Activated CD8-positive, alpha-beta memory T cell treated with anti-CD3 and anti-CD28 coated beads, Interleukin-2, amount 50 U/mL, for 1 hour (primary cell): Measurements from ENCODE around the gene SLC25A29.

Source experiments
- DNase-seq: peaks from one replicate; pipeline ENCODE4 v3.0.0-alpha.2; 2020; ENCODE audit errors: extremely low read depth

SLC25A29 gene

DNA sequence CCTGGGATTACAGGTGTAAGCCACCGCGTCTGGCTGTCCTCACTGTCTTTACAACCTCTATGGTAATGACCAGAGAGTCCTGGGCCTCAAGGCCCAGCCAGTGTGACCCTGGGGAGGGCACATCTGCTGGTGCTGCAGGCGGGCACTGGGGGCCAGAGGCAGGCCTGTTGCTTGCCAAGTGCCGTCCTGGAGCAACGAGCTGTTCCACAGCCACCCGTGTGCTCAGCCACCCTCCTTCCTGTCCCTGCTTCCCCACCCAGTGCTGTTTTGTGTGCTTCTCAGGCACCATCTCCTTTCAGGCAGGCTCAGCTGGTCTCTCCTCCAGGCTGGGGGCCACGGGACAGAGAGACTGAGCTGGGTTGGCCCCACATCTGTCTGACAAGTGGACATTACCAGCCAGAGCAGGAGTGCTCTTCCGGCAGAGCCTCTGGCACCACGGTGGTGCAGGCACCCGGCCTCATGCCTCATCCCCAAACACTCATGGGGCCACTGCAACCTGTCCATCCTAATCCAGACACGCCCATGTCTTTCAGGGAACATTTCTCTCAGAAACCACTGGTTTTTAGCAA is 25.9 kb upstream of the SLC25A29 start:
- no peak for DNase-seq

DNA sequence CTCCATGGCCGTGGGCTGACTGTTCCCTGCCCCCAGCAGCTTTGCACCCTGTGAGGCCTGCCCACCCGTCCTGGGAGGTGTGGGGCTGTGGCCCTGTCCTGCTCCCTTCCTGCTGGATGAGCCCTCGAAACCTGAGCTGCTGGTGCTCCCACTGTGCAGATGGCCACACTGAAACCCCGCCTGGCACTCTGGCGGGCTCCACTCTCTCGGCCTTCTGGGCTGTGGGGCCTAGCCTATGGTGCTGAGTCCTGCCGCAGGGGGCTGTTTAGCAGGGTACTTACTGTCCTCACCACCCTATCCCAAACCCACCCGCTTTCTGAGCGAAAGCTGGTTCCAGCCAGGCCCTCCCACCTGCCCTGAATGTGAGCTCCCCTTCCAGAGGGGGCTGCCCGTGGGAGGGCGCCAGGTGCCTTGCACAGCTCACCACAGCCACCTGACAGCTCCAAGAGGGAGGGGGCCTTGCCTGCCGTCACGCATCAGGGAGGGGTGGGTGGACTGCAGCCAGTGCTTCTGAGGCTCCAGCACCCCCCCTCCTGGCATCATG is 24.2 kb upstream of the SLC25A29 start:
- DNase-seq: no peak

DNA sequence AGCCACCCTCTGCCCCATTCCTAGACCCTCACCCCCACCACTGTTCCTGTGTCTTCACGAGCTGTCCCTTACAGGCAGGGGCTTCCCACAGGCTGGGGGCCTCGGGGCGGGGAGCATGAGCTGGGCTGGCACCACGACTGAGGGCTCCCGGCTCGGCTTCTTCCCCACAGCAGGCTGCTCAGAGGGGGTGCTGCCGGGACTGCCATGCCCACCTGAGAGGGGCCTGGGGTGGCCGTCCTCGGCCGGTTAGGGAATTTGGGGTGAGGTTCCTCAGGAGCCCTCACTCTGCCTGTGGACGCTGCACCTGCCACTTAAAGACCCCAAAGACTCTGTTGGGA is 23.7 kb upstream of the SLC25A29 start:
- DNase-seq: no peak

GRCh38 chr14:100329233-100330006 is 23.2 kb upstream of the SLC25A29 start:
- DNase-seq: no peak

- no peak for DNase-seq
These were observed 22.4 kb upstream of the SLC25A29 start for GRCh38 chr14:100328495-100329163.

GRCh38 chr14:100327128-100327527 is 20.9 kb upstream of the SLC25A29 start:
- no peak for DNase-seq

DNA sequence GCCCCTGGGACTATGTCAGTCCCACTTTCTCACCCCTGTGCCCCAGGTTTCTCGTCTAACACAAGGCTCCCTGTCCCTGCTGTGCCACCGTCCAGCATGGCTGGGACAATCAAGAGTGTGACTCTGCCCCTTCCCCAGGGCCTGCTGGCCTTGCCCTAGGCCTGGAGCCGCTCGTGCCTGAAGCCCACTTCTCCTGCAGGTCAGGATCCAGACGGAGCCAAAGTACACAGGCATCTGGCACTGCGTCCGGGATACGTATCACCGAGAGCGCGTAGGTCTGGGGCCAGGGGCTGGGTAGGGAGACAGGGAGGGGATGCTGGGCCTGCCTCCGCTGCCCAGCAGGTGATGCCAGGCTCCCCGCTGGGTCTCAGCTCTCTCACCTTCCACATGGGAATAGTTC is 19.7 kb upstream of the SLC25A29 start:
- DNase-seq: no peak

DNA sequence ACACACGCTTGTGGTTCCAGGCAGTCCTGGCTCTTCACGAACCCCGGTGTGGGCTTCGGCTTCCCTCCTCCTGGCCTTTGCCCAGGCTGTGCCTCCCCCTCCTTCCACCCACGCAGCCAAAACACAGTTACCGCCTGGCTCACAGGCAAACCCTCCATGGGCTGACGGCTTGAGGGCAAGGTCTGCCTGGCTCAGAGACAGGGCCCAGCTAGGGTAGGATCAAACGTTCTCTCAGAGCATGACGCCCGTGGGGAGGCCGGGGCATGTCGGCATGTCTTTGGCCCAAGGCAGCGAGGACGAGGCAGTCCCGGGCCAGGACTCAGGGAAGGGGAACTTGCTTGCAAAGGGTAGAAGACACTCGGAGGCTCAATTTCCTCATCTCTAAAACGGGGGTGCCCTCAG is 19.0 kb upstream of the SLC25A29 start:
- no peak for DNase-seq

- no peak for DNase-seq
These were observed 17.7 kb upstream of the SLC25A29 start for GRCh38 chr14:100323942-100324307.

DNA sequence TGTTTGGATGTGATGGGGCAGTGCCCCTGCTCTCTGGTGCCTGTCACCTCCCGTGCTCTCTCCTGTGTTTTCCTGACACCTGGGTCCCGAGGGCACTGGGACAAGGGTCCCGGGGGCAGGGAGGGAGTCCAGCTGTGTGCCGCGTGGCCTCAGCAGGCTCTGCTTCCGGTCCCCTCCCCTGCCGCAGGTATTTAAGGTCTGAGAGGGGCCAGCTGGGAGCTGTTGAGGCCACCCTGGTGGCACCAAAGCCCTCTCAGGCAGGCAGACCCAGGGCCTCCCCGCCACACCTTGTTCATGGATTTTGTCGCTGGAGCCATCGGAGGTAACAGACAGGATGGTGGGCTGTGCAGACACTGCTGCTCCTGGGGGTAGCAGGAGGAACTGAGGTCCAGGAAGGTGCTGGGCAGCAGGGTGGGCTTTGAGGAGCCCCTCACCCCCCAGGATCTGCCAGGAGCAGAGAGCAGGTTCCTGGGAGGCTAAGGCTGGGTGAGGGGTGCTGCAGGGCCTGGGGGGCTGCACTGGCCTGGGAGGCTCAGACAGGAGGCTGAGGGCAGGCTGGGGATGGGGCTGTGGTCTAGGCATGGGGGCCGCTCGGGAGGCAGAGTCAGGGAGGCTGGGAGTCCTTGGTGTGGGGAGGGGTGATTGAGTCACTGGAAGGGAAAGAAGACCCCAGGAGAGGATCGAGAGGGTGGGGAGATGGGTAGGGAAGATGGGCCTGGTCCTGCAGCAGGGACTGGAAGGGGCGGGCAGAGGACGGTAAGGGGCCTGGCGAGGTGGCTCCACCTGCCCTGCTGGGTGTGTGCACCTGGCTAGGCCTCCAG is 17.1 kb upstream of the SLC25A29 start, which contains the start of gene SLC25A47:
Gene SLC25A47, plus strand, starts transcription at position 219 of the 821 bp plus-strand sequence. Its CDS starts 76 bp downstream, at position 295.
- DNase-seq: no peak

DNA sequence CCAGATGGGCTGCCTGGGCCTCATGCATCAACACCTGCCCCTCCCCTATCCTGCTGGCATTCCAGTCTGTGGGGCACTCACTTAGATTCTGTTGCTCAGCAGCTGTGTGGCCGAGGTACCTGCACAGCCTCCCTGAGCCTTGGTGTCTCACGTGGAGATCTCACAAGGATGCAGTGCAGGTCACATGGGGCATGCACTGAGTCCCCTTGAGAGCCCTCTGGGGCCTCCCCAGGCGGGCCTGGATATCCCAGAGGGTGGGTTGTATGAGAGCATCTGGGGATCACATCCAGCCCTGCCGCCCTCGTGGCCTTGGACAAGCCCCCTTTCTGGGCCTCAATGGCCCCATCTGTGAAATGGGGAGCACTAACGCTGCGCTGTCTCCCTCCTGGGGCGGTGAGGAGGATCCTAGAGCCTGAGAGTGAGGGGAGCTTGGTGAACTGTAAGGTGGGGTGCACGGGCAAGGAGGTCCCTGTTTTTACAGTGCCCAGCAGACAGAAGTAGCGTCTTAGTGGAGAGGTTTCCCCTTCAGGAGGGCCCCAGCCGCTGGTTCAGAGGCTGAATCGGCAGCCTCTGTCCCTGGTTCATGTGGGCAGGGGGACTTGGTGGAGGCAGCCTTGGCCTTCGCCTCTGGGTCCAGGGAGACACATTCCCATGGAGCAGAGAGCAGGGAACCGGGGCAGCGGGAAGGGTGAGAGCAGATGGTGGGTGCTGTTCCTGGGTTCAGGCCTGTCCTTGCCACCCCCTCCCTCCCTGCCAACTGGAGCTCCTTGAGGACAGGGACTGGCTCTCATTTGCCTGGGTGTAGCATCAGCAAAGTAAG is 16.1 kb upstream of the SLC25A29 start:
- no peak for DNase-seq

- no peak for DNase-seq
These were observed 15.4 kb upstream of the SLC25A29 start for GRCh38 chr14:100321473-100322137.

GRCh38 chr14:100320157-100320856 is 14.1 kb upstream of the SLC25A29 start:
- no peak for DNase-seq

GRCh38 chr14:100317912-100318808 is 11.9 kb upstream of the SLC25A29 start:
- DNase-seq: no peak

DNA sequence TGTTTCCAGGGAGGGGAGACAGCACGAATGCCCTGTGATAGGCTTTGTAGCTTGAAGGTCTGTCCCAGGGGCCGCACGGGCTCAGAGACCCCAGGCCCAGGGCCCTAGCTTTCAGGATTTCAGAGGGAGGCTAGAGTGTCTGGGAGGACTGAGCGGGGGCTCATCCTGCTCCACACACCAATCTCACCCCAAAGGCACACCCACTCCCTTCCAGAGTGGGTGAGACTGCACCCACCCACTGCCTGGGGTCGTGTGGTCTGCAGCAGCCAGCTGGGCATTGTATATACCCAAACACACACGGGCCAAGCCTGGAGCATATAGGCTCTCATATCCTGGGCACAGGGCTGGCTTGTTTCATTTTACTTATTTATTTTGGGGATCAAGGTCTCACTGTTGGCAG is 11.1 kb upstream of the SLC25A29 start:
- no peak for DNase-seq

GRCh38 chr14:100314724-100315123 is 8.5 kb upstream of the SLC25A29 start:
- DNase-seq: no peak

GRCh38 chr14:100313464-100314230 is 7.4 kb upstream of the SLC25A29 start:
- no peak for DNase-seq

DNA sequence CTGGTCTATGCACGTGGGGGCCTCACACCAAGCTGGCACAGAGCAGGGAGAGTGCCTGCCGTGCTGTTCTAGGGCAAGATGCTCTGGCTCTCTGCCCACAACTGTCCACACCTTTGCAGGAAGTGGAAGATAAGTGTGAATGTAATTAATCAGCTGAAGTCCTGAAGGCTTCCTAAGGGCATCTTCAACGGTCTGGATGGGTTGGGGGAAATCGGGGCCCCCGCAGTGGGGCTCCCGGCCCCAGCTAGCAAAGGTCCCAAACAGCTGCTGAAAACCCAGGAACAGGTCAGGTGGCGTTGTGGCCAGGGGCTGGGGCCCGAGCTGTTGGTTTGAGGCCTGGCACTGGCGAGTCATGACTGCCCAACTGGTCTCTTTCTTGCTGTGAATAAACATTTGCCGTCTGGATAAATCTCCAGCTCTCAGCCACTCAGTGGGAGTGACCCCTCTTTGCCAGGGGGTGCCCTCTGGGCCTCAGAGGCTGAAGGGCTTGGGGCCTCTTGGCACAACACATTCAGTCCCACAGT is 6.7 kb upstream of the SLC25A29 start:
- no peak for DNase-seq
